Ishikawa (cell line): ENCODE results near the gene CEBPE.

Experiments
- CREB1 ChIP-seq: IDR thresholded peaks from 2 replicates; pipeline ENCODE4 v1.6.1; 2012; ENCODE audit warnings: low read depth
- EGR1 ChIP-seq: IDR thresholded peaks from 2 replicates; pipeline ENCODE4 v1.6.1; 2012
- EP300 ChIP-seq: IDR thresholded peaks from 2 replicates; pipeline ENCODE4 v1.6.1; 2012; ENCODE audit warnings: borderline replicate concordance
- NFIC ChIP-seq: IDR thresholded peaks from 2 replicates; pipeline ENCODE4 v1.6.1; 2012
- RAD21 ChIP-seq: IDR thresholded peaks from 2 replicates; pipeline ENCODE4 v1.6.1; 2012; ENCODE audit warnings: low read depth
- TAF1 ChIP-seq: IDR thresholded peaks from 2 replicates; pipeline ENCODE4 v1.6.1; 2012; ENCODE audit warnings: low read depth, mild to moderate bottlenecking
- TCF12 ChIP-seq: IDR thresholded peaks from 2 replicates; pipeline ENCODE4 v1.6.1; 2012; ENCODE audit warnings: low read depth
- TEAD4 ChIP-seq: IDR thresholded peaks from 2 replicates; pipeline ENCODE4 v1.6.1; 2012
- YY1 ChIP-seq: IDR thresholded peaks from 2 replicates; pipeline ENCODE4 v1.6.1; 2012; ENCODE audit warnings: low read depth
- ZBTB7A ChIP-seq: IDR thresholded peaks from 2 replicates; pipeline ENCODE4 v1.6.1; 2012; ENCODE audit warnings: low read depth
- TF ChIP-seq, protein P1 (sequence below): IDR thresholded peaks from 2 replicates; pipeline ENCODE4 v1.6.1; 2012
- TF ChIP-seq, protein P2 (sequence below): IDR thresholded peaks from 2 replicates; pipeline ENCODE4 v1.6.1; 2012
- TF ChIP-seq, protein P3 (sequence below): IDR thresholded peaks from 2 replicates; pipeline ENCODE4 v1.6.1; 2012; ENCODE audit warnings: low read depth, mild to moderate bottlenecking

DNA sequence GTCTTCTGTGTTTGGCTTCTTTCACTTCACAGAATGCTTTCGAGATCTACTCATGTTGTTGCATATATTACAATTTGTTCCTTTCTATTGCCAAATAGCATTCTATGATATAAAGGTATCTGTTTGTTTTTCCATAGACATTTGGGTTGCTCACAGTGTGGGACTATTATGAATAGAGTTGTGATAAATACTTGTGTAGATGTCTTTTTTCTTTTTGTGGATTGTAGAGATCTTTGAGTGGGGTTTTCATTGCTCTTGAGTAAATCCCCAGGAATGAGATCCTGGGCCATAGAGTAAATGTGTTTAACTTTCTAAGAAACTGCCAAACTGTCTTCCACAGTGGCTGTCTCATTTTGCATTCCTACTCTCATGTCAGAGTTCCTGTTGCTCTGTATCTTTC, 24.9 kb upstream of the CEBPE start:
- TF ChIP-seq EGR1 (no peak), CREB1 (no peak), YY1 (no peak), EP300 (no peak), ZBTB7A (no peak), NFIC (no peak), RAD21 (no peak), TEAD4 (no peak), TAF1 (no peak), TCF12 (no peak)
- TF ChIP-seq, protein P1, sequence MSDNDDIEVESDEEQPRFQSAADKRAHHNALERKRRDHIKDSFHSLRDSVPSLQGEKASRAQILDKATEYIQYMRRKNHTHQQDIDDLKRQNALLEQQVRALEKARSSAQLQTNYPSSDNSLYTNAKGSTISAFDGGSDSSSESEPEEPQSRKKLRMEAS, result no peak
- TF ChIP-seq, protein P2, sequence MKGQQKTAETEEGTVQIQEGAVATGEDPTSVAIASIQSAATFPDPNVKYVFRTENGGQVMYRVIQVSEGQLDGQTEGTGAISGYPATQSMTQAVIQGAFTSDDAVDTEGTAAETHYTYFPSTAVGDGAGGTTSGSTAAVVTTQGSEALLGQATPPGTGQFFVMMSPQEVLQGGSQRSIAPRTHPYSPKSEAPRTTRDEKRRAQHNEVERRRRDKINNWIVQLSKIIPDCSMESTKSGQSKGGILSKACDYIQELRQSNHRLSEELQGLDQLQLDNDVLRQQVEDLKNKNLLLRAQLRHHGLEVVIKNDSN, result no peak
- TF ChIP-seq, protein P3, sequence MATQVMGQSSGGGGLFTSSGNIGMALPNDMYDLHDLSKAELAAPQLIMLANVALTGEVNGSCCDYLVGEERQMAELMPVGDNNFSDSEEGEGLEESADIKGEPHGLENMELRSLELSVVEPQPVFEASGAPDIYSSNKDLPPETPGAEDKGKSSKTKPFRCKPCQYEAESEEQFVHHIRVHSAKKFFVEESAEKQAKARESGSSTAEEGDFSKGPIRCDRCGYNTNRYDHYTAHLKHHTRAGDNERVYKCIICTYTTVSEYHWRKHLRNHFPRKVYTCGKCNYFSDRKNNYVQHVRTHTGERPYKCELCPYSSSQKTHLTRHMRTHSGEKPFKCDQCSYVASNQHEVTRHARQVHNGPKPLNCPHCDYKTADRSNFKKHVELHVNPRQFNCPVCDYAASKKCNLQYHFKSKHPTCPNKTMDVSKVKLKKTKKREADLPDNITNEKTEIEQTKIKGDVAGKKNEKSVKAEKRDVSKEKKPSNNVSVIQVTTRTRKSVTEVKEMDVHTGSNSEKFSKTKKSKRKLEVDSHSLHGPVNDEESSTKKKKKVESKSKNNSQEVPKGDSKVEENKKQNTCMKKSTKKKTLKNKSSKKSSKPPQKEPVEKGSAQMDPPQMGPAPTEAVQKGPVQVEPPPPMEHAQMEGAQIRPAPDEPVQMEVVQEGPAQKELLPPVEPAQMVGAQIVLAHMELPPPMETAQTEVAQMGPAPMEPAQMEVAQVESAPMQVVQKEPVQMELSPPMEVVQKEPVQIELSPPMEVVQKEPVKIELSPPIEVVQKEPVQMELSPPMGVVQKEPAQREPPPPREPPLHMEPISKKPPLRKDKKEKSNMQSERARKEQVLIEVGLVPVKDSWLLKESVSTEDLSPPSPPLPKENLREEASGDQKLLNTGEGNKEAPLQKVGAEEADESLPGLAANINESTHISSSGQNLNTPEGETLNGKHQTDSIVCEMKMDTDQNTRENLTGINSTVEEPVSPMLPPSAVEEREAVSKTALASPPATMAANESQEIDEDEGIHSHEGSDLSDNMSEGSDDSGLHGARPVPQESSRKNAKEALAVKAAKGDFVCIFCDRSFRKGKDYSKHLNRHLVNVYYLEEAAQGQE, result no peak
